IMR-90 (cell line): ENCODE data around the gene HECTD2. TPM values are rescaled to one million over a fixed set of nuclear protein-coding genes. Genes with fewer than 3 reads are reported as not detected.

Source experiments
- ATAC-seq: fragments of 200-7000 bp; cut with Tn5 transposase; 2 replicates; pipeline ENCODE4 v1.9.1; 2020; ENCODE audit warnings: low read depth, mild to moderate bottlenecking, moderate library complexity
- BruUV-seq: library from RNA; stranded (reverse); fragments of 400-500 nt; replicated peaks from 2 replicates; lab custom pipeline; 2021; lab: Mats Ljungman, UMichigan
- CTCF ChIA-PET: fragments of 300-600 bp; formaldehyde crosslinking; extraction: SDS; loops from one replicate; lab custom pipeline; 2021; ENCODE audit warnings: antibody characterized with exemption; lab: Yijun Ruan, JAX
- POLR2A ChIA-PET: fragments of 300-600 bp; sonication (Branson Sonifier 250); formaldehyde crosslinking; loops from one replicate; lab custom pipeline; 2022; ENCODE audit warnings: antibody characterized with exemption; ENCODE audit not compliant: unreplicated experiment; lab: Charles Lee
- DNase-seq: peaks from one replicate; pipeline ENCODE4 v3.0.0; 2013
- H2AFZ ChIP-seq: replicated peaks from 2 replicates; pipeline ENCODE3; 2013; ENCODE audit warnings: low read length, mild to moderate bottlenecking; ENCODE audit not compliant: poor library complexity
- H2AK5ac ChIP-seq: 2 replicates; pipeline ENCODE4 v1.6.1; 2013; ENCODE audit warnings: low read depth, low read length, inconsistent platforms
- H2AK9ac ChIP-seq: replicated peaks from 2 replicates; pipeline ENCODE3; 2013; ENCODE audit warnings: mild to moderate bottlenecking, low read depth, low read length, moderate library complexity; ENCODE audit not compliant: poor library complexity
- H2BK120ac ChIP-seq: 2 replicates; pipeline ENCODE4 v1.6.1; 2013; ENCODE audit warnings: low read depth, low read length, inconsistent platforms
- H2BK15ac ChIP-seq: 3 replicates; pipeline ENCODE4 v1.6.1; 2013; ENCODE audit warnings: low read depth, low read length, inconsistent platforms
- H2BK20ac ChIP-seq: 2 replicates; pipeline ENCODE4 v1.6.1; 2013; ENCODE audit warnings: low read depth, mild to moderate bottlenecking, inconsistent platforms, low read length, moderate library complexity
- H2BK5ac ChIP-seq: 2 replicates; pipeline ENCODE4 v1.6.1; 2013; ENCODE audit warnings: mild to moderate bottlenecking, low read depth, low read length, inconsistent platforms; ENCODE audit not compliant: poor library complexity, severe bottlenecking
- H3K14ac ChIP-seq: replicated peaks from 2 replicates; pipeline ENCODE4 v1.6.1; 2013; ENCODE audit warnings: low read depth, low read length, inconsistent platforms
- H3K18ac ChIP-seq: 2 replicates; pipeline ENCODE4 v1.6.1; 2013; ENCODE audit warnings: low read depth, low read length, control low read depth
- H3K23ac ChIP-seq: 2 replicates; pipeline ENCODE4 v1.6.1; 2013; ENCODE audit warnings: low read depth, low read length, inconsistent platforms
- H3K27ac ChIP-seq: 2 replicates; pipeline ENCODE4 v1.5.1; 2013; ENCODE audit warnings: mild to moderate bottlenecking, control low read depth, low read length; ENCODE audit not compliant: insufficient read depth
- H3K27me3 ChIP-seq: 2 replicates; pipeline ENCODE4 v1.6.1; 2013; ENCODE audit warnings: low read length; ENCODE audit not compliant: control insufficient read depth, insufficient read depth
- H3K36me3 ChIP-seq: 2 replicates; pipeline ENCODE4 v1.6.1; 2013; ENCODE audit warnings: low read length, mixed read lengths; ENCODE audit not compliant: control insufficient read depth, insufficient read depth
- H3K4ac ChIP-seq: 2 replicates; pipeline ENCODE4 v1.6.1; 2013; ENCODE audit warnings: low read depth, low read length, inconsistent platforms
- H3K4me1 ChIP-seq: 2 replicates; pipeline ENCODE4 v1.6.1; 2013; ENCODE audit warnings: low read length, mixed read lengths; ENCODE audit not compliant: control insufficient read depth, insufficient read depth
- H3K4me2 ChIP-seq: 2 replicates; pipeline ENCODE4 v1.6.1; 2013; ENCODE audit warnings: low read depth, mild to moderate bottlenecking, control low read depth, low read length, moderate library complexity
- H3K4me3 ChIP-seq: 2 replicates; pipeline ENCODE4 v1.5.1; 2013; ENCODE audit warnings: low read depth, mild to moderate bottlenecking, control low read depth, low read length, moderate library complexity; ENCODE audit not compliant: insufficient read depth
- H3K56ac ChIP-seq: 2 replicates; pipeline ENCODE4 v1.6.1; 2013; ENCODE audit warnings: low read length, inconsistent platforms; ENCODE audit not compliant: insufficient read depth; ENCODE audit errors: extremely low read depth
- H3K79me1 ChIP-seq, 2 experiments: 2 replicates each; pipeline ENCODE4 v1.6.1; 2013; ENCODE audit warnings: low read length in 2 of 2, inconsistent platforms in 1 of 2, low read depth in 1 of 2
- H3K9ac ChIP-seq: 2 replicates; pipeline ENCODE4 v1.6.1; 2013; ENCODE audit warnings: low read depth, low read length, control low read depth
- H3K9me1 ChIP-seq: 2 replicates; pipeline ENCODE4 v1.6.1; 2013; ENCODE audit warnings: low read length, inconsistent platforms; ENCODE audit not compliant: insufficient read depth
- H3K9me3 ChIP-seq: 2 replicates; pipeline ENCODE4 v1.6.1; 2013; ENCODE audit warnings: low read length; ENCODE audit not compliant: control insufficient read depth, insufficient read depth
- H4K20me1 ChIP-seq: 2 replicates; pipeline ENCODE4 v1.6.1; 2013; ENCODE audit warnings: low read length, inconsistent platforms; ENCODE audit not compliant: insufficient read depth
- H4K5ac ChIP-seq: 2 replicates; pipeline ENCODE4 v1.6.1; 2013; ENCODE audit warnings: mild to moderate bottlenecking, low read depth, low read length, control low read depth
- H4K8ac ChIP-seq, 2 experiments: 2 replicates each; pipeline ENCODE4 v1.6.1; 2013; ENCODE audit warnings: low read depth in 2 of 2, low read length in 2 of 2, control low read depth in 1 of 2, inconsistent platforms in 1 of 2
- H4K91ac ChIP-seq: 2 replicates; pipeline ENCODE4 v1.6.1; 2013; ENCODE audit warnings: low read depth, low read length, inconsistent platforms; ENCODE audit not compliant: insufficient read depth
- BHLHE40 ChIP-seq: fragments of 150-350 bp; IDR thresholded peaks from 2 replicates; pipeline ENCODE4 v1.6.1; 2016; ENCODE audit warnings: mild to moderate bottlenecking, low read depth, low read length
- CEBPB ChIP-seq: IDR thresholded peaks from 2 replicates; pipeline ENCODE4 v1.6.1; 2012; ENCODE audit warnings: low read depth, low read length, improper control_type of control experiment
- CHD1 ChIP-seq: IDR thresholded peaks from 2 replicates; pipeline ENCODE4 v1.6.1; 2012; ENCODE audit warnings: low read depth, low read length, improper control_type of control experiment
- CTCF ChIP-seq: conservative IDR thresholded peaks from 2 replicates; pipeline ENCODE4 v1.5.1; 2012; ENCODE audit warnings: mild to moderate bottlenecking, low read depth, low read length, improper control_type of control experiment
- ELK1 ChIP-seq: fragments of 150-350 bp; IDR thresholded peaks from 2 replicates; pipeline ENCODE4 v1.6.1; 2016; ENCODE audit warnings: low read depth, mild to moderate bottlenecking, low read length, moderate library complexity, borderline replicate concordance
- FOS ChIP-seq: fragments of 150-350 bp; IDR thresholded peaks from 2 replicates; pipeline ENCODE4 v1.6.1; 2016; ENCODE audit warnings: low read depth, low read length
- MAFK ChIP-seq: IDR thresholded peaks from 2 replicates; pipeline ENCODE4 v1.6.1; 2012; ENCODE audit warnings: low read depth, low read length, improper control_type of control experiment
- MAZ ChIP-seq: IDR thresholded peaks from 2 replicates; pipeline ENCODE4 v1.6.1; 2012; ENCODE audit warnings: low read depth, mild to moderate bottlenecking, low read length, improper control_type of control experiment, moderate library complexity, borderline replicate concordance
- MXI1 ChIP-seq: IDR thresholded peaks from 2 replicates; pipeline ENCODE4 v1.6.1; 2012; ENCODE audit warnings: low read depth, mild to moderate bottlenecking, low read length, moderate library complexity, borderline replicate concordance
- NFE2L2 ChIP-seq: fragments of 150-350 bp; IDR thresholded peaks from 2 replicates; pipeline ENCODE4 v1.6.1; 2016; ENCODE audit warnings: low read depth, mild to moderate bottlenecking, low read length
- POLR2A ChIP-seq: IDR thresholded peaks from 2 replicates; pipeline ENCODE4 v1.6.1; 2012; ENCODE audit warnings: mild to moderate bottlenecking, low read depth, low read length
- RAD21 ChIP-seq: IDR thresholded peaks from 2 replicates; pipeline ENCODE4 v1.6.1; 2012; ENCODE audit warnings: low read length, improper control_type of control experiment
- RCOR1 ChIP-seq: IDR thresholded peaks from 2 replicates; pipeline ENCODE4 v1.6.1; 2012; ENCODE audit warnings: mild to moderate bottlenecking, low read length, improper control_type of control experiment; ENCODE audit not compliant: insufficient replicate concordance
- RFX5 ChIP-seq: IDR thresholded peaks from 2 replicates; pipeline ENCODE4 v1.8.0; 2012; ENCODE audit warnings: low read depth, mild to moderate bottlenecking, low read length, moderate library complexity
- SMC3 ChIP-seq: fragments of 150-350 bp; IDR thresholded peaks from 2 replicates; pipeline ENCODE4 v1.6.1; 2016; ENCODE audit warnings: low read depth, mild to moderate bottlenecking, antibody characterized with exemption, low read length, moderate library complexity
- USF2 ChIP-seq: fragments of 150-350 bp; IDR thresholded peaks from 2 replicates; pipeline ENCODE4 v1.6.1; 2017; ENCODE audit warnings: mild to moderate bottlenecking, antibody characterized with exemption, low read length, low read depth
- WGBS, 2 experiments: methylation state at CpG; one replicate each; pipeline versions ENCODE4 v1.1.5 to v1.1.7; 2013; ENCODE audit warnings: missing lambda C conversion rate in 2 of 2; ENCODE audit not compliant: insufficient read length in 1 of 2; ENCODE audit errors: extremely low coverage in 2 of 2; 5-methylcytosine and 5-hydroxymethylcytosine counted together
- dilution Hi-C: fragments of 300-500 bp; cut with HindIII; formaldehyde crosslinking; loops from one replicate; pipeline ENCODE4 v1.14.3; 2018; ENCODE audit warnings: low sequenced_read_pairs; ENCODE audit not compliant: unreplicated experiment
- in situ Hi-C: fragments of 300-500 bp; cut with MboI; formaldehyde crosslinking; loops from 3 replicates; pipeline ENCODE4 v1.14.3; 2019; ENCODE audit warnings: low sequenced_read_pairs, inconsistent platforms, mixed read lengths
- intact Hi-C: fragments of 100-400 bp; cut with micrococcal nuclease; formaldehyde crosslinking; loops from 2 replicates; pipeline ENCODE4 v1.10.0; 2022
- polyA plus RNA-seq, 3 experiments: library from polyadenylated mRNA; depleted of rRNA; stranded (reverse); fragments of >200 nt; gene quantifications; 2 replicates each; pipeline ENCODE4 v1.2.3, GENCODE V29; 2012; ENCODE audit warnings: low replicate concordance in 1 of 3
- total RNA-seq: library from RNA; depleted of rRNA; stranded (reverse); fragments of >200 nt; gene quantifications from 2 replicates; pipeline ENCODE4 v1.2.3, GENCODE V29; 2012

Gene HECTD2
- total and polyA plus RNA-seq, 2 of the 4 experiments (the other 2 are of a cell fraction) = 5.2 to 5.9 TPM

- Histone ChIP-seq H2BK120ac (no peak overlapping the region), H2BK20ac (no peak overlapping the region), H3K14ac (no peak overlapping the region), H3K4ac (no peak overlapping the region), H3K4me1 (peaks cover 2% of the 10 kb centered on the region; the same call in 1 of the 2 replicates), H2AK9ac (no peak overlapping the region), H3K23ac (no peak overlapping the region), H3K18ac (no peak overlapping the region), H2AK5ac (no peak overlapping the region), H3K56ac (no peak overlapping the region), H2BK5ac (no peak overlapping the region), H2AFZ (no peak overlapping the region), H3K4me3 (no peak overlapping the region), H3K79me1 (peaks cover 18 to 25% of the 10 kb centered on the region in 2 experiments), H3K9ac (no peak overlapping the region), H3K27ac (no peak overlapping the region), H2BK15ac (no peak overlapping the region), H4K5ac (no peak overlapping the region), H4K91ac (no peak overlapping the region), H3K9me1 (0 out of 2 replicates have a peak, but pooled peaks cover 4% of the 10 kb centered on the region), H3K9me3 (no peaks in the 10 kb centered on the region), H4K8ac (no peak overlapping the region), H3K36me3 (peaks cover 7% of the 10 kb centered on the region), H4K20me1 (no peaks in the 10 kb centered on the region), H3K27me3 (no peaks in the 10 kb centered on the region), H3K4me2 (no peak overlapping the region)
- 100% methylated on average over 1 of the region's 2 CpGs; no CpG with 5 or more reads in 1 of the 2 experiments for WGBS, 2 experiments
- no peak for ATAC-seq
- dilution Hi-C loops = no loop called here
- ChIA-PET POLR2A (no interaction called here), CTCF (interaction anchor here (0.5 kb wide), 1 partner anchor 509 kb away, joined by 4 read pairs; no protein-coding TSS in a partner anchor)
- intact Hi-C loops = no loop called here
- no peak for DNase-seq
- BruUV-seq = no TSS peak
- no peak for TF ChIP-seq POLR2A
- TF ChIP-seq FOS = no peak
- TF ChIP-seq MAFK = no peak
- TF ChIP-seq CHD1 = no peak
- no peak for TF ChIP-seq RFX5
- TF ChIP-seq RCOR1 = no peak
- no peak for TF ChIP-seq RAD21
- TF ChIP-seq MXI1 = no peak
- no peak for TF ChIP-seq CEBPB
- no peak for TF ChIP-seq SMC3
- no peak for TF ChIP-seq MAZ
- TF ChIP-seq BHLHE40 = no peak
- TF ChIP-seq NFE2L2 = no peak
- TF ChIP-seq CTCF = no peak
- TF ChIP-seq ELK1 = no peak
- no peak for TF ChIP-seq USF2
- in situ Hi-C loops = no loop called here
Measured at GRCh38 chr10:91435241-91435640, 25.1 kb downstream of the HECTD2 start.
